ENCODE data around the gene PCF11.

- TF ChIP-seq CTCF (IDR thresholded peaks at IDR 0.05), result no peak
- TF ChIP-seq POLR2A (IDR thresholded peaks at IDR 0.05), result no peak
These were observed 3.3 kb downstream of the PCF11 start for GRCh38 chr11:83159902-83160865.

Data from right lobe of liver (tissue), 4 donors.